ENCODE data around the gene ATP11A.
A peak's percentile ranks its signal among the peaks of the same experiment; 100 is the strongest.

The ATP11A gene

GRCh38 chr13:112689303-112690245, at the start of gene ATP11A:
Gene ATP11A, plus strand, starts transcription at chr13:112690038. Its CDS starts 379 bp downstream, at chr13:112690417.
- peak; percentile 73 for DNase-seq (ENCODE audit: low read depth)

GRCh38 chr13:112641456-112642089, 48.3 kb upstream of the ATP11A start:
- no peak for DNase-seq (ENCODE audit: low read depth)

GRCh38 chr13:112642090-112642460, 47.8 kb upstream of the ATP11A start:
- DNase-seq (ENCODE audit: low read depth): no peak

GRCh38 chr13:112643759-112644459, 45.9 kb upstream of the ATP11A start:
- no peak for DNase-seq (ENCODE audit: low read depth)

- no peak for DNase-seq (ENCODE audit: low read depth)
Observed at GRCh38 chr13:112645327-112645914, 44.4 kb upstream of the ATP11A start.

- no peak for DNase-seq (ENCODE audit: low read depth)
Observed at GRCh38 chr13:112647256-112647655, 42.6 kb upstream of the ATP11A start.

- DNase-seq (ENCODE audit: low read depth): no peak
Observed at GRCh38 chr13:112648101-112648500, 41.7 kb upstream of the ATP11A start.

- no peak for DNase-seq (ENCODE audit: low read depth)
Observed at GRCh38 chr13:112648966-112649690, 40.7 kb upstream of the ATP11A start.

- no peak for DNase-seq (ENCODE audit: low read depth)
Observed at GRCh38 chr13:112651311-112651710, 38.5 kb upstream of the ATP11A start.

- no peak for DNase-seq (ENCODE audit: low read depth)
Observed at GRCh38 chr13:112651750-112652511, 37.9 kb upstream of the ATP11A start.

- DNase-seq (ENCODE audit: low read depth): no peak
Observed at GRCh38 chr13:112652512-112653070, 37.2 kb upstream of the ATP11A start.

- DNase-seq (ENCODE audit: low read depth): no peak
Observed at GRCh38 chr13:112653071-112653470, 36.8 kb upstream of the ATP11A start.

GRCh38 chr13:112655913-112656312, 33.9 kb upstream of the ATP11A start:
- no peak for DNase-seq (ENCODE audit: low read depth)

- DNase-seq (ENCODE audit: low read depth): no peak
Observed at GRCh38 chr13:112657850-112658445, 31.9 kb upstream of the ATP11A start.

GRCh38 chr13:112658808-112659207, 31.0 kb upstream of the ATP11A start:
- DNase-seq (ENCODE audit: low read depth): no peak

GRCh38 chr13:112661291-112661690, 28.5 kb upstream of the ATP11A start:
- no peak for DNase-seq (ENCODE audit: low read depth)

- no peak for DNase-seq (ENCODE audit: low read depth)
Observed at GRCh38 chr13:112664501-112665203, 25.2 kb upstream of the ATP11A start.

- DNase-seq (ENCODE audit: low read depth): no peak
Observed at GRCh38 chr13:112668924-112669323, 20.9 kb upstream of the ATP11A start.

GRCh38 chr13:112669881-112670499, 19.8 kb upstream of the ATP11A start:
- DNase-seq (ENCODE audit: low read depth): no peak
